Mesothelial cell of epicardium (in vitro differentiated cells): ENCODE measurements around the gene RSBN1L. TPM values are rescaled to one million over a fixed set of nuclear protein-coding genes. Genes with fewer than 3 reads are reported as not detected.
"Not testable (repeated sequence)": the region's sequence is repeated elsewhere in the genome, so short reads cannot be mapped to it uniquely, and the experiment has no call there.

Experiments
- DNase-seq, 2 experiments: peaks; one replicate each; pipeline ENCODE4 v3.0.0; 2021; ENCODE audit warnings: low spot score in 2 of 2; ENCODE audit not compliant: unreplicated experiment in 2 of 2
- H3K27ac Mint-ChIP-seq: 2 replicates; pipeline ENCODE4 v1.8.0; 2021; ENCODE audit warnings: mixed read lengths
- H3K27me3 Mint-ChIP-seq: 2 replicates; pipeline ENCODE4 v1.8.0; 2021; ENCODE audit warnings: low read depth, mixed read lengths
- H3K36me3 Mint-ChIP-seq: 2 replicates; pipeline ENCODE4 v1.8.0; 2021; ENCODE audit warnings: mixed read lengths
- H3K4me1 Mint-ChIP-seq: 2 replicates; pipeline ENCODE4 v1.8.0; 2021; ENCODE audit warnings: mixed read lengths
- H3K4me3 Mint-ChIP-seq: 2 replicates; pipeline ENCODE4 v1.8.0; 2021; ENCODE audit warnings: mild to moderate bottlenecking, moderate library complexity, mixed read lengths
- H3K9me3 Mint-ChIP-seq: 2 replicates; pipeline ENCODE4 v1.8.0; 2021; ENCODE audit warnings: mixed read lengths
- total RNA-seq: library from RNA; stranded (reverse); gene quantifications from 3 replicates; pipeline ENCODE4 v1.2.1, GENCODE V29; 2021
- TF ChIP-seq, protein P1 (sequence below): fragments of 200-600 bp; sonication (generic); IDR thresholded peaks from one replicate; pipeline ENCODE4 v1.5.0; 2021; ENCODE audit warnings: antibody characterized with exemption; ENCODE audit not compliant: unreplicated experiment

The RSBN1L gene
- total RNA-seq, 1 donor from 2014 or later, result 26.7 TPM

DNA sequence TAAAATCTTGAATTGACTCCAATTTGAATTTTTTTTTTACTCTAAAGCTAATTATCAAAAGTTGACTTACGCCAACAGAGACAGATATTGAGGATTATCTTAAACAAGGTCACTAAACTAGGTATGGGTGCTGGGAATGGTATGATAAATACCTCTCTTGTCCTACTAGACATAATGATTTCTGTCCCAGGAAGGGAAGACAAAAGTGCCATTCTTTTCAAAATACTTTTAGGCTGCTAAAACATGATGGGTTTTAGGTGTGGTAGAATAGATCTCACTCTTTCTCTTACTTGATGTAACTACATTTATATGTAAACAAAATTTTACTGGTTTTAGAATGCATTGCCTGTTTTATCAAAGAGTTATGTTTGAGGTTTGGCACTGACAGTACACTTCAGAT, 86.9 kb downstream of the RSBN1L start:
- no peak for DNase-seq
- TF ChIP-seq, protein P1, sequence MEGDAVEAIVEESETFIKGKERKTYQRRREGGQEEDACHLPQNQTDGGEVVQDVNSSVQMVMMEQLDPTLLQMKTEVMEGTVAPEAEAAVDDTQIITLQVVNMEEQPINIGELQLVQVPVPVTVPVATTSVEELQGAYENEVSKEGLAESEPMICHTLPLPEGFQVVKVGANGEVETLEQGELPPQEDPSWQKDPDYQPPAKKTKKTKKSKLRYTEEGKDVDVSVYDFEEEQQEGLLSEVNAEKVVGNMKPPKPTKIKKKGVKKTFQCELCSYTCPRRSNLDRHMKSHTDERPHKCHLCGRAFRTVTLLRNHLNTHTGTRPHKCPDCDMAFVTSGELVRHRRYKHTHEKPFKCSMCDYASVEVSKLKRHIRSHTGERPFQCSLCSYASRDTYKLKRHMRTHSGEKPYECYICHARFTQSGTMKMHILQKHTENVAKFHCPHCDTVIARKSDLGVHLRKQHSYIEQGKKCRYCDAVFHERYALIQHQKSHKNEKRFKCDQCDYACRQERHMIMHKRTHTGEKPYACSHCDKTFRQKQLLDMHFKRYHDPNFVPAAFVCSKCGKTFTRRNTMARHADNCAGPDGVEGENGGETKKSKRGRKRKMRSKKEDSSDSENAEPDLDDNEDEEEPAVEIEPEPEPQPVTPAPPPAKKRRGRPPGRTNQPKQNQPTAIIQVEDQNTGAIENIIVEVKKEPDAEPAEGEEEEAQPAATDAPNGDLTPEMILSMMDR, result no peak
- H3K27ac Mint-ChIP-seq, result peak overlapping the region; percentile 7
- H3K4me1 Mint-ChIP-seq, result peaks cover 7% of the 10 kb centered on the region
- H3K4me3 Mint-ChIP-seq, result no peak overlapping the region
- peaks cover 8% of the 10 kb centered on the region for H3K9me3 Mint-ChIP-seq
- no peaks in the 10 kb centered on the region for H3K27me3 Mint-ChIP-seq
- peaks cover 40% of the 10 kb centered on the region for H3K36me3 Mint-ChIP-seq

DNA sequence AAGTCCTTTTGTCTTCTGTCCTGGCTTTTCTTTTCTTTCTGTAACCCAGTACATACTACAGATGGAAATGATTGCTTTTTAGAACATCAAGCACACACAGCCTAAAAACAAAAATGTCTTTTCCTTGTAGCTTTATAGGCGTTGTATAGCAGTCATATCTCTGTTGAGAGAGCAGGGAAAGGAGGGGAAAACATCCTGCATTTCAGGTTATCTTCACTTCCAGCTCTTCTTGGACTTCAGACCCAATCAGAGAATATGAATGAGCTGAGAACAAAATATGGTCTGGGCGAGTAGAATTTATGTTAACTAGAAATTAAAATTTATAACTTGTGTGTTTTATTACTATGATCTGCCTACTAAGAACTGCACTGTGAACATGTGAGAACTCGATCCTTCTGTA, 87.3 kb downstream of the RSBN1L start:
- H3K27ac Mint-ChIP-seq, result peak overlapping the region; percentile 7
- peaks cover 7% of the 10 kb centered on the region for H3K4me1 Mint-ChIP-seq
- peaks cover 37% of the 10 kb centered on the region for H3K36me3 Mint-ChIP-seq
- no peak for DNase-seq
- H3K4me3 Mint-ChIP-seq, result no peak overlapping the region
- H3K9me3 Mint-ChIP-seq, result peaks cover 10% of the 10 kb centered on the region
- TF ChIP-seq, protein P1, result no peak
- no peaks in the 10 kb centered on the region for H3K27me3 Mint-ChIP-seq

GRCh38 chr7:77784426-77784825, 88.2 kb downstream of the RSBN1L start:
- not testable (repeated sequence) for DNase-seq, H3K4me1 Mint-ChIP-seq, H3K4me3 Mint-ChIP-seq, H3K27me3 Mint-ChIP-seq, H3K27ac Mint-ChIP-seq
- peaks cover 41% of the 10 kb centered on the region for H3K36me3 Mint-ChIP-seq
- peaks cover 13% of the 10 kb centered on the region for H3K9me3 Mint-ChIP-seq

DNA sequence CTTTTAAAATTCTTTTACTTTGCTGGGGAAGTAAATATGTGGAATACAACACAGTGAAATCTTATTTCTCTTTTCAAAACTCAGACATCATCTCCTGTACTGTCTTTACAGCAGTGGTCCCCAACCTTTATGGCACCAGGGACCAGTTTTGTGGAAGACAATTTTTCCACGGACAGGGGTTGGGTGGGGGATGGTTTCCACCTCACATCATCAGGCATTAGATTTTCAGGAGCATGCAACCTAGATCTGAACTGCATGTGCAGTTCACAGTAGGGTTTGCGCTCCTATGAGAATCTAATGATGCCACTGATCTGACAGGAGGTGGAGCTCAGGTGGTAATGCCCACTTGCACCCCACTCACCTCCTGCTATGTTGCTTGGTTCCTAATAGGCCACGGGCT, 89.8 kb downstream of the RSBN1L start:
- H3K4me3 Mint-ChIP-seq, result no peak overlapping the region
- H3K9me3 Mint-ChIP-seq, result peaks cover 13% of the 10 kb centered on the region
- H3K27ac Mint-ChIP-seq, result no peak overlapping the region
- H3K36me3 Mint-ChIP-seq, result peaks cover 36% of the 10 kb centered on the region
- no peaks in the 10 kb centered on the region for H3K27me3 Mint-ChIP-seq
- TF ChIP-seq, protein P1, result no peak
- DNase-seq, result no peak
- H3K4me1 Mint-ChIP-seq, result peaks cover 7% of the 10 kb centered on the region

- peaks cover 13% of the 10 kb centered on the region for H3K9me3 Mint-ChIP-seq
- peaks cover 7% of the 10 kb centered on the region for H3K4me1 Mint-ChIP-seq
- TF ChIP-seq, protein P1, result no peak
- H3K4me3 Mint-ChIP-seq, result no peak overlapping the region
- H3K27me3 Mint-ChIP-seq, result no peaks in the 10 kb centered on the region
- DNase-seq, result no peak
- peaks cover 34% of the 10 kb centered on the region for H3K36me3 Mint-ChIP-seq
- no peak overlapping the region for H3K27ac Mint-ChIP-seq
Measured at GRCh38 chr7:77786741-77787140, 90.5 kb downstream of the RSBN1L start.

DNA sequence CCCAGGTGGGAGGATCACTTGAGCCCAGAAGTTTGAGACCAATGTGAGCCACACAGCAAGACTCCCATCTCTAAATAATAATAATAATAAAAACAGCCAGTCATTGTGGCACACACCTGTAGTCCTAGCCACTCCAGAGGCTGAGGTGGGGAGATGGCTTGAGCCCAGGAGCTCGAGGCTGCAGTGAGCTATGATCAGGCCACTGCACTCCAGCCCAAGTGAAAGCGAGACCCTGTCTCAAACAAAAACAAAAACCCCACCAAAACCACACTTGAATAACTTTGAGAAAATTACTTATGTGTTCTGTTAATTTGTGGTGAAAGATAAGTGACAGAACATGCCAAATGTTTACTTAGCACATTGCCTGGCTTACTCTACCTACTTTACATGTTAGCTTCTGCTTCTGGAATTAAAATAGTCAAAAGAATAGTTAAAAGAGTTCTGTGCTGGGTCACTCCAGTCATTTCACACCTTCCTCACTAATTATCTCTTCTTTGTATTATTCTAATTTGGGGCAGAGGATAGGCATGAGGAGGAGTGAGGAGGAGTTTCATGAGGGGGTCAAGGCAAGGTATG, 92.2 kb downstream of the RSBN1L start:
- Mint-ChIP-seq H3K27me3 (no peaks in the 10 kb centered on the region), H3K4me1 (peaks cover 2% of the 10 kb centered on the region), H3K9me3 (peaks cover 13% of the 10 kb centered on the region), H3K27ac (no peak overlapping the region), H3K36me3 (peaks cover 28% of the 10 kb centered on the region), H3K4me3 (no peak overlapping the region)
- no peak for DNase-seq
- TF ChIP-seq, protein P1, result no peak
